K562 (cell line): ENCODE data around the gene GNB2. TPM values are rescaled to one million over a fixed set of nuclear protein-coding genes. Genes with fewer than 3 reads are reported as not detected.

ENCODE experiments used
- ARNT ChIP-seq, 2 experiments: fragments of 450-650 bp; IDR thresholded peaks; 2 replicates each; pipeline ENCODE4 v1.6.1; 2016; ENCODE audit warnings: mild to moderate bottlenecking in 1 of 2
- CBFA2T2 ChIP-seq: fragments of 450-650 bp; conservative IDR thresholded peaks from 2 replicates; pipeline ENCODE4 v1.6.1; 2017; ENCODE audit warnings: mild to moderate bottlenecking
- ELF2 ChIP-seq: fragments of 250-450 bp; sonication (Bioruptor Pico); IDR thresholded peaks from 2 replicates; pipeline ENCODE4 v1.5.0; 2021; ENCODE audit warnings: mild to moderate bottlenecking
- ESRRB ChIP-seq: fragments of 250-450 bp; sonication (Bioruptor Pico); IDR thresholded peaks from 2 replicates; pipeline ENCODE4 v1.5.0; 2020; ENCODE audit warnings: mild to moderate bottlenecking, moderate library complexity, borderline replicate concordance
- FOXP4 ChIP-seq: sonication (generic); formaldehyde crosslinking; IDR thresholded peaks from 2 replicates; pipeline ENCODE4 v1.8.0; 2022; ENCODE audit warnings: mild to moderate bottlenecking, missing genetic modification reagents, borderline replicate concordance
- GATA2 ChIP-seq: sonication (generic); formaldehyde crosslinking; IDR thresholded peaks from 2 replicates; pipeline ENCODE4 v1.4.0; 2020; ENCODE audit warnings: mild to moderate bottlenecking, missing genetic modification reagents
- HOXB6 ChIP-seq: fragments of 250-450 bp; sonication (Bioruptor Pico); IDR thresholded peaks from 2 replicates; pipeline ENCODE4 v1.5.1; 2022; ENCODE audit warnings: mild to moderate bottlenecking, borderline replicate concordance
- JUNB ChIP-seq: fragments of 450-650 bp; formaldehyde crosslinking; conservative IDR thresholded peaks from 2 replicates; pipeline ENCODE4 v1.4.0; 2020; ENCODE audit warnings: mild to moderate bottlenecking
- KDM4B ChIP-seq, 2 experiments: fragments of 450-650 bp in 1 of 2; sonication (generic) in 1 of 2; IDR thresholded peaks; 2 replicates each; pipeline ENCODE4 v1.6.1; 2016 to 2017; ENCODE audit warnings: borderline replicate concordance in 2 of 2, antibody characterized with exemption in 1 of 2, low read depth in 1 of 2, mild to moderate bottlenecking in 1 of 2
- MBD2 ChIP-seq: sonication (generic); IDR thresholded peaks from 2 replicates; pipeline ENCODE4 v1.6.1; 2016; ENCODE audit warnings: low read depth, borderline replicate concordance
- MCM7 ChIP-seq, 2 experiments: fragments of 450-650 bp; IDR thresholded peaks; 2 replicates each; pipeline ENCODE4 v1.6.1; 2016 to 2018
- MTA1 ChIP-seq: fragments of 450-650 bp; IDR thresholded peaks from 2 replicates; pipeline ENCODE4 v1.6.1; 2017; ENCODE audit warnings: borderline replicate concordance
- POLR2G ChIP-seq: fragments of 200-400 bp; formaldehyde crosslinking; IDR thresholded peaks from 2 replicates; pipeline ENCODE4 v1.6.1; 2017; ENCODE audit warnings: low read depth, mild to moderate bottlenecking, antibody characterized with exemption, low read length, moderate library complexity
- RBFOX2 ChIP-seq: fragments of 200-400 bp; formaldehyde crosslinking; IDR thresholded peaks from 2 replicates; pipeline ENCODE4 v1.6.1; 2017; ENCODE audit warnings: low read depth, mild to moderate bottlenecking, low read length, moderate library complexity
- RBM17 ChIP-seq: fragments of 200-400 bp; formaldehyde crosslinking; IDR thresholded peaks from 2 replicates; pipeline ENCODE4 v1.6.1; 2017; ENCODE audit warnings: low read depth, mild to moderate bottlenecking, low read length, borderline replicate concordance
- RCOR1 ChIP-seq, 2 experiments: IDR thresholded peaks; 2 replicates each; pipeline ENCODE4 v1.6.1; 2012; ENCODE audit warnings: low read depth in 2 of 2, low read length in 2 of 2, borderline replicate concordance in 1 of 2, improper control_type of control experiment in 1 of 2
- RNF219 ChIP-seq: fragments of 250-450 bp; sonication (Bioruptor Pico); IDR thresholded peaks from 2 replicates; pipeline ENCODE4 v1.5.0; 2022; ENCODE audit warnings: mild to moderate bottlenecking
- SRSF9 ChIP-seq: fragments of 200-400 bp; formaldehyde crosslinking; IDR thresholded peaks from 2 replicates; pipeline ENCODE4 v1.6.1; 2017; ENCODE audit warnings: low read depth, low read length, borderline replicate concordance
- TEAD4 ChIP-seq, 2 experiments: sonication (generic) in 1 of 2; formaldehyde crosslinking in 1 of 2; IDR thresholded peaks; 2 replicates each; pipeline versions ENCODE4 v1.6.1 to v1.8.0; 2012 to 2022; ENCODE audit warnings: borderline replicate concordance in 1 of 2, inconsistent platforms in 1 of 2, low read length in 1 of 2, mild to moderate bottlenecking in 1 of 2, missing genetic modification reagents in 1 of 2
- ZBED1 ChIP-seq: IDR thresholded peaks from 2 replicates; pipeline ENCODE4 v1.6.1; 2014
- ZBTB12 ChIP-seq: fragments of 250-450 bp; sonication (Bioruptor Pico); IDR thresholded peaks from 2 replicates; pipeline ENCODE4 v1.4.0; 2020
- ZFX ChIP-seq: sonication (generic); formaldehyde crosslinking; IDR thresholded peaks from 2 replicates; pipeline ENCODE4 v1.8.0; 2022; ENCODE audit warnings: mild to moderate bottlenecking, missing genetic modification reagents, moderate library complexity
- ZNF354B ChIP-seq: fragments of 250-450 bp; sonication (Bioruptor Pico); IDR thresholded peaks from 2 replicates; pipeline ENCODE4 v1.4.0; 2020
- ZNF830 ChIP-seq: fragments of 250-450 bp; sonication (Bioruptor Pico); IDR thresholded peaks from 2 replicates; pipeline ENCODE4 v1.5.0; 2021; ENCODE audit warnings: mild to moderate bottlenecking
- polyA plus RNA-seq, 8 experiments: library from polyadenylated mRNA; depleted of rRNA in 4 of 8; stranded (reverse) in 5 of 8; unstranded in 3 of 8; fragments of >200 nt; fragmentation: Nextera tagmentation in 2 of 8; fragmentation: Illumina TruSeq in 1 of 8; extraction: Ambion mirVana in 2 of 8; extraction: Trizol in 1 of 8; gene quantifications; 2 replicates each; pipeline versions ENCODE4 v1.2.1 to v1.2.3, GENCODE V29; 2011 to 2014; ENCODE audit warnings: inconsistent platforms in 1 of 8, missing spikeins in 1 of 8
- total RNA-seq, 7 experiments: library from RNA; depleted of rRNA in 6 of 7; stranded (reverse); fragments of >200 nt in 6 of 7; fragmentation: Illumina TruSeq in 2 of 7; extraction: Trizol in 2 of 7; gene quantifications; 2 replicates each; pipeline versions ENCODE4 v1.2.1 to v1.2.3, GENCODE V29; 2011 to 2021; ENCODE audit warnings: low replicate concordance in 1 of 7
- TF ChIP-seq, protein P1 (sequence below): fragments of 450-650 bp; IDR thresholded peaks from 2 replicates; pipeline ENCODE4 v1.6.1; 2016; ENCODE audit warnings: missing biosample characterization, missing genetic modification characterization

Gene GNB2
- total and polyA plus RNA-seq, 9 of the 15 experiments (the other 6 are each of a cell fraction or from before 2014, with no cell fraction given), result 0.65 to 320 (median 104) TPM

DNA sequence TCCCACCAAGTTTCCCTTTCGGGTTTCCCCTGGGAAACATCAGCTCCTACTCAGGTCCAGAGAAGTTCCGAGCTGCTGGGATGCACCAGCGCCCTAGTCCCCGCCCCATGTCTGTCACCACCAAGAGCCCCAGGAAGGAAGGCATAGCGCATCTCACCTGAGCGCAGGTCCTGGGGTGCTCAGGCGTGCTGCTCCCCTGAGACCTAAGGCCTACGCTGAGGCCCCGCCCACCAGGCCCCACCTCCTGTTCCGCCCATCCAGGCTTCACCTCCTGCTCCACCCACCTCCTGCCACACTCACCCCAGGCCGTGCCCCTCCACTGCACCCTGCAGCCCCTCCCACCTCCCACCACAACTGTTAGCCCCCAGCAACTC lies 31.0 kb upstream of the GNB2 start (continued):
- TF ChIP-seq ZBED1, result no peak
- TF ChIP-seq FOXP4 (CRISPR knock-in tag), result no peak
- TF ChIP-seq MCM7 (IDR thresholded peaks at IDR 0.05), result no peak
- no peak for TF ChIP-seq CBFA2T2
- TF ChIP-seq MTA1, result no peak
- TF ChIP-seq RCOR1 (IDR thresholded peaks at IDR 0.05; ENCODE audit: borderline replicate concordance in 1 of 2, low read depth in 2 of 2, low read length in 2 of 2), result 0 out of 4 replicates have a peak, but pooled peaks of 1 of the 2 experiments have one; percentile 12
- no peak for TF ChIP-seq TEAD4 (IDR thresholded peaks at IDR 0.05; ENCODE audit: low read length)
- no peak for TF ChIP-seq TEAD4 (CRISPR knock-in tag; IDR thresholded peaks at IDR 0.05; ENCODE audit: borderline replicate concordance)
- no peak for TF ChIP-seq GATA2 (CRISPR knock-in tag)
- TF ChIP-seq HOXB6 (CRISPR knock-in tag), result no peak
- 0 out of 2 replicates have a peak, but pooled peaks have one; percentile 17 for TF ChIP-seq POLR2G
- TF ChIP-seq SRSF9, result no peak
- peak; percentile 49 for TF ChIP-seq ZFX
- TF ChIP-seq ZNF830 (CRISPR knock-in tag), result no peak
- TF ChIP-seq RBM17, result no peak
- peak; percentile 47 for TF ChIP-seq RBFOX2
- no peak for TF ChIP-seq ZBTB12 (CRISPR knock-in tag)
- TF ChIP-seq MBD2, result peak; percentile 52; the same call in 1 of the 2 replicates
- TF ChIP-seq JUNB (CRISPR knock-in tag), result no peak
- TF ChIP-seq ZNF354B (CRISPR knock-in tag), result no peak
- TF ChIP-seq KDM4B (IDR thresholded peaks at IDR 0.05; ENCODE audit: borderline replicate concordance in 2 of 2, low read depth in 1 of 2), result no peak
- TF ChIP-seq ELF2, result no peak
- no peak for TF ChIP-seq ESRRB (CRISPR knock-in tag)
- TF ChIP-seq RNF219 (CRISPR knock-in tag), result no peak
- TF ChIP-seq, protein P1, sequence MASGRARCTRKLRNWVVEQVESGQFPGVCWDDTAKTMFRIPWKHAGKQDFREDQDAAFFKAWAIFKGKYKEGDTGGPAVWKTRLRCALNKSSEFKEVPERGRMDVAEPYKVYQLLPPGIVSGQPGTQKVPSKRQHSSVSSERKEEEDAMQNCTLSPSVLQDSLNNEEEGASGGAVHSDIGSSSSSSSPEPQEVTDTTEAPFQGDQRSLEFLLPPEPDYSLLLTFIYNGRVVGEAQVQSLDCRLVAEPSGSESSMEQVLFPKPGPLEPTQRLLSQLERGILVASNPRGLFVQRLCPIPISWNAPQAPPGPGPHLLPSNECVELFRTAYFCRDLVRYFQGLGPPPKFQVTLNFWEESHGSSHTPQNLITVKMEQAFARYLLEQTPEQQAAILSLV (tag), result no peak
- TF ChIP-seq ARNT (IDR thresholded peaks at IDR 0.05), result no peak
